HCEC 1CT (cell line): ENCODE results near the gene ARHGAP24.

Experiments used
- DNase-seq: peaks from one replicate; pipeline ENCODE4 v3.0.0-alpha.2; 2017

ARHGAP24 gene

DNA sequence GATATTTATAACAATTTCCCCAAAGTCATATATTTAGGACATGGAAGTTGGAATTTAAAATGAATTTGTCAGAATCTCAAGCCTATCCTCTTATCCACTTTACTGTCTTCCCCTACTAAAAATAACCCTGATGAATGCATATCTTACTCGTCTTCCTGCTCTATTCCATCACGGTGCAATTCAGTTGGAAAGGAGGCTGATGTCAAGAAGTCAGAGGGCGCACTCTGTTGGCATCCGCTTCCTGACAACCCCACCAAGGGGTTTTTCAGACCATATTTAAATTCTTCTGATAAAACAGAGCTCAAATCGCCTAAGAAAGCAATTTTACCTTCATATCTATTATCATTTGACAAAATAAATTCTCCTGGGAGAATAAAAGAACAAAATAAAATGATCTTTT lies 233.5 kb downstream of the ARHGAP24 start:
- DNase-seq = no peak

DNA sequence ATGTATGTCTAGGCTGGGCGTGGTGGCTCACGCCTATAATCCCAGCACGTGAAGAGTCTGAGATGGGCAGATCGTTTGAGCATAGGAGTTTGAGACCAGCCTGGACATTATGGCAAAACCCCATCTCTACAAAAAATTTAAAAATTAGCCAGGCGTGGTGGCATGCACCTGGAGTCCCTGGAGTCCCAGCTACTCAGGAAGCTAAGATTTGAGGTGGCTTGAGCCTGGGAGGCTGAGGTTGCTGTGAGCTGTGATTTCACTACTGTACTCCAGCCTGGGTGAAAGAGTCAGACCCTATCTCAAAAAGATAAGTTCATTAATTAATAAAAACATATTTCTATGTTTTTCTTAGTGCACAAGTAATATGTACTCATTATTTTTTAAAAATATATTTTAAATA lies 238.1 kb downstream of the ARHGAP24 start:
- no peak for DNase-seq

DNA sequence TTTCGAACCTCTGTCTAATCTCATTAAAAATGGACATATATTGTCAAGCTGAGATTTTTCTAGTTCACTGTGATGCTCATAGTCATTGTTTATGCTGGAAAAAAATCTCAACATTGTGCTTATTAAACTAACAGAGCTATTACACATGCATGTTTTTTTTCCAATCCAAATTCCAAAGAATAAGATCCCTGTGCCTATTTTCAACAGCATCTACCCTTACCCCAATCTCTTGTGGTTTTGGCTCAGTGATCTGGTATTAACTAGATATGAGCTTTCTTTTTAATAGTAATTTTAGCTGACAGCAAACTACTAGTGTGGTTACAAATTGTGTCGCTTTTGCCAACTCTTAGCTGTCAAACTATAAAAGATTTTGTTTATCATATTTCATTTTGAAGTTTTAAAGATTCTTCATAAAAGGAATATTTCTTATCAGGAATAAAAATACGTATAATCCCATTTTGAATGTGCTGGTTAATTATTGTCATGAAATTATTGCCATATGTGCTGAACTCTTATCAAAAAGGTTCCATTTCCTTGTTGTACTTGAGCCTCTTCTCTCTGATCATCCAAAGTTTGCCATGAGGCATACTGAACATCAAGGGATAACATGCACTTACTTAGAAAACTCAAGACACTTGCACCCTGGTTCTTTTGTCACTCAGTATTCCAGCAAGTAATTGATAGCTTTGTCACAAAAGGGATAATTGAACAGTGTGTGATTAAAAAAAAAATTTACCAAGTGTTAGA lies 241.2 kb downstream of the ARHGAP24 start:
- DNase-seq = no peak

DNA sequence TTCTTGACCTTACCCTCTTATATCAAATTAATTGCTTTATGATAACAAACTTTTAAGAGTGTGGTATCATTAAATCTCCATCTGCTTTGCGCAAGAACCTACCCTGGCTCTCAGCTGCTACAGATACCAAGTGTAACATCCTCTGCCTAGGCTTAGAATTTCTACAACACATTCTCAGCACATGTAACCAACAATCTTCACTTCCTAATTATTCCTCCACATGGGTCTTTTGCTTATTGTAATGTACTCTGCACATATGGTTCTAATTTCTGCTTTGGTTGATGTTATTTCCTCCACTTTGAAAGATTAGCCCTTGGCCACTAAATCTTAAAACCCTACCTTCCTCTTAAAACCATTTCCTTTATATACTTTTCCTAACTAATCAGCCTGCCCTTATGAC lies 242.4 kb downstream of the ARHGAP24 start:
- DNase-seq = peak; percentile 32

DNA sequence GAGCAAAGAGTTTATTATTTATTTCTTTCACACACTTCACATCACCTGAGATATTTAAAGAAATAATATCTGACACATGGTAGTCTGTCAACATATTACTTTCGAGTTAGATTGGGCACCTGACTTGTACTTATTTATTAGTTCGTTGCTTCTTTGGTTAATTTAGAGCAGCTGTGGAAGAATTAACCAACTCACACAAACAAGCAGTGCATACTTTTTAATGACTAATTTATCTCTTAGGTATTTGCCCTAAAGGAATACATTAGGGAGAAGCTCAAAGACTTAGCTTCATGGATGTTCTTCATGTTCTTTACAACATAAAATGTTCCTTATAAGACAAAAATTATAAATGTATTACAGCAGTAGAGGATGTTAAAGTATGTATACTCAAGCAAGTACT lies 242.9 kb downstream of the ARHGAP24 start:
- DNase-seq = no peak

DNA sequence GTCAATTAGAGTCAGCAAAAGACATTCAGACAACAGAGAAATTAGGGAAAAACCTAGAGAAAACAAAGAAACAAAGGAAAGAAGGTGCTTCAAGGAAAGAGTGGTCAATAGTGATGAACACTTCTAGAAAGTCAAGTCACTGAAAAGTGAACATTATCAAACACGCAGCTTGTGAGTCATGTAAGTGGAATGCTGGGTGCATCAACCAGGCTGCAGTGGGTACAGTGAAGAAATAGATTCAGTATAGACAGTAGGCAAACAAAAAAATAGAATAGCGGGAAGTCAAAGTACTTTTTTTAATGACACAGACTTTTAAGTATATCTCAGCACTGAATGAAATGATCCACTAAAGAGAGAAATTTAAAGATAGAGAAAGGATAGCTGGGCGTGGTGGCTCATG lies 245.8 kb downstream of the ARHGAP24 start:
- DNase-seq = peak; percentile 46

DNA sequence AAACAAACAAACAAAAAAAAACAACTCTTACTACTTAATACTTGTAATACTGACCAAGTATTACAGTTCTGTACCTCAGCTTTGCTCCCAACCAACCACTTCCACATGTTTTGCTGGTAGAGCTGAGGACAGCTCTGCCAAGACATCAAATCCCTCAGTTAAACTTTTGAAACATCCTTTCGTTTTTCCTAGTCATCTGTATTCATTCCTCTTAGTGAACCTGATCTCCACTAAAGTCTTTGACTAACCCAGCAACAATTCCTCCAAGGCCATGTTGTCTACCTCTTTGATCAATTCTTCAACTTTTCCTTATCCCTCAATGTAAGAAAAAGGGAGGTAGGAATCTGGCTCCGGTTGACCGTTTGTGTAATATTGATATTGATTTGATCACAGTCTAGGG lies 247.5 kb downstream of the ARHGAP24 start:
- no peak for DNase-seq

DNA sequence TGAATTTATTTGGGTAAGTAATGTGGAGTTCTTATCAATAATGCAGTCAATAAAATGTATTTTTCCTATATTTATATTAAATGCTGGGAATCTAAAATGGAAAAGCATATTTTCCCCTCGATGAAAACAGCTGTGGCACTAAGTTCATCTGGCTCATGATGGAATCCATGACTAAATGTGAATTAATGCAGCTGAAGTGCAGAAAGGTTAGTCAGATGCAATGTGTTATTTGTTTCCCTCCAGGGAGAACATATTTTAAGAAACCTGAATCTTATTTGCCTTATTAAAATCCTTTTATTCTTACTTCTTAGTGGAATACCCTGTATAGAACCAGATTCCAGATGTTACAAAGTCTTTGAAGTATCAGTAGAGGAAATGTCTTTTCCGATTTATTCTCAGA lies 247.9 kb downstream of the ARHGAP24 start:
- peak; percentile 49 for DNase-seq

DNA sequence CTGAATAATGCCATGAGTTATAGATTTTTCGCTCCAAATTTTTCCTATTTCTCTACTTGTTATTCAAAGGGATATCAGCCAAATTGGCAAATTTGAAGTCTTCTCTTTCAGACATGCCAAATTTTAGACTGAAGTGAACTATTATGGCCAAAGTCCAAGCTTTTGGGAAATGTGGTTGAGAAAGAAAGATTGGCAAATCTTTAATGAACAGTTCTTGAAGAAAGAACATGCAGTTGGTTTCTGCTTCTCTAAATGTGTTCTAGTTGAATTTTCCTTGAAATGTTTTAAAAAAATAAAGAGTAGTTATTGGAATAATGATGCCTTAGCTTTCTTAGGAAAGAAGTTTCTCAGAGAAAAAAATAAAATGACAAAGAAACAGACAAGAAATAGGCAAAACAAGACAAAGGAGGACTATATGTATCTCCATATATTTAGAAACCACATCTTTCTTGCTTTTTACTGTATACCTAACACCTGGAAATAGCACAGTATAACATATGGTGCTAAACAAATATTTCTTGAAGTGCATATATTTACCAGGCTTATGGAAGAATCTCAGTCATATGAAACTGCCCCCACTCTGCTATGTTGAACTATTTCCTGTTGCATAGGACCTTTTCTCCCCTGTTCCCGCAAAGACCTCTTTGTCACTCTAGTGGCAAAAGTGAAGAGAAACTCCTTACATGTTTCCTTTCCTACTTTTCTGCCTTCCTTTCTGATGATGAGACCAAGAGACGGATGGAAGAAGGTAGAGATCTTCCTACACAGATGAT lies 250.0 kb downstream of the ARHGAP24 start:
- DNase-seq = no peak

DNA sequence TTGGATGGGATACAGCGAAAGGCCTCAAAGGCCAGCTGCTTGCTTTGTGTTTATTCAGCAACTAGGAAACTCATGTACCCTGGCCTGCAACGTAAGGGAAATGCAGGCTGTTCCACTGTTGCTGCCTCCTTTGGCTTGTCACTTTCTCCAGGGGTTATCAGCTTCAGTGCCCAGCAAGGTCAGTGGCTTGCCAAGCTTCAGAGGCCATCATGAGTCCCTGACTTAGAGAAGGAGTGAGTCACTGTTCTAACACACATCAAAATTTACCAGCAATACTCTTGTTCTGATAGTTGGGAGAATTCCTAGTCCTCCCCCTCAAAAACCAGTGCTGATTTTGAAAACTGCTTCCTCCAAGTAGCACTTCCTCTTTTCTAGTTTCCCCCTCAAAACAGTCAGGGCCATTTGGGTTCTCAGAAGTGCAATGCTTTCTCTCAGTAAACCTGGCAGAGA lies 250.8 kb downstream of the ARHGAP24 start:
- DNase-seq = peak; percentile 17

DNA sequence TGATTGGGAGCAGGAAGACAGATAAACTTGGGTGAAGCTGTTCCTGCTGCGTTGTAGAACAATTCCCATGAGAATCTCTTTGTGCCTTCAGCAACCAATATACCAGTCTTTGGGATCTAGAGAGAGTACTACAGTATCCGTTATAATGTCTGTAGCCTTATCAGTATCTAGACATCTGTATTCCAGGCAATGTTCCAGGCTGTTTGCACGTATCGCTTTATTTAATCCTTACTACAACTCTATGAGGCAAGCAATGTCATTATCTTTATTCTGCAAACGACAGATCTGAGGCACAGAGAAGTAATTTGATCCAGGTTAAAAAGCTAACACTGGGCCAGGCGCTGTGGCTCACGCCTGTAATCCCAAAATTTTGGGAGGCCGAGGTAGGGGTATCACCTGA lies 251.6 kb downstream of the ARHGAP24 start:
- no peak for DNase-seq

DNA sequence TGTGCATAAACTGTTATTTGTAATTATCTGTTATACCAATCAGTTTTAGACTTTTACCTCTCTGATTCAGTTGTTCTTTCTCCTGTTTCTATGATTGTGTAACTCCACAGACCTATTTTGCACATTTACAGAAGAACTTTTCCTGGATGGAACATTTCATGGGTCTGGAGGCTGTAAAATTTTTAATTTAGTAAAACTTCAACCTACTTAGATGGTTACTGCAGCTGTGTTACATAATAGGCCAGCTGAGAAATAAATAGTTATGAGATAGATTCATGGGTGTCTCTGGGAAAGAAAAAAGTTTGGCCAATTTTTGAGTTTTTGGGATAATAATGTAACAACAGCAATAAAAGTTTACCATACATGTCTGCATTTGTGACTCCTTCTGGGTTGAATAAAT lies 253.5 kb downstream of the ARHGAP24 start:
- no peak for DNase-seq

DNA sequence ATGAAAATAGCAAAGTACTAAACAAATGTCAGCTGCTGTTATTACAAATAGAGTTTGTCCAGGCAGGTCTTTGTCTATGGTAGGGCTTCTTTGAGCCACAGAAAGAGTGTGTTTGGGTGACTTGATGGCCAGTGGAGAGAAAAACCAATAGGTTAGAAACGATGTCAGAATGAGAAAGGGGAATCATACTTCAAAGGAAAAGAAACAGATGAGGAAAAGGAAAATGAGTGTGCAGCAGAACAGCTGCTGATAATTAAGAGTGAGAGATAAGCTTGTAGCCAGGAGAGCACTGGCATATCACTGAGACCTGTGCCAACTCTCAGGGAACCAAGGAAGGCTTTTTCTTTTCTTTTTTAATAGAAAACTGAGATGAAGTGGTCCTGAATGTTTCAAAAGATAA lies 257.2 kb downstream of the ARHGAP24 start:
- no peak for DNase-seq

DNA sequence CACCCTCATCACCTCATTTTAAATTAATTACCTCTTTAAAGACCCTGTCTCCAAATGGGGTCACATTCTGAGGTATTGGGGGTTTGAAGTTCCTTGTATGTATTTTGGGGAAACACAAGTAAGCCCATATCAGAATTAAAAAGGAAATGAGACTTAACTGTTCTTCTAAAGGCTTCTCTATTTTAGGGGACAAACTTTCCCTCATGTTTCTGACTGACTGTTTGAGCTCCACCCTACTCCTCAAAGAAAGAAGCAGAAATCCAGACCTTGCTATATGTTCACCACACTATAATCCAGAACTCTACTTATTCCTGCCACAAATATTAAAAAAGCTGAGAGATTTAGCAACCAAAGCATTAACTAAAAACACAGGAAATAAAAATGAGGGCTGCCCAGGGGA lies 258.8 kb downstream of the ARHGAP24 start:
- DNase-seq = no peak

DNA sequence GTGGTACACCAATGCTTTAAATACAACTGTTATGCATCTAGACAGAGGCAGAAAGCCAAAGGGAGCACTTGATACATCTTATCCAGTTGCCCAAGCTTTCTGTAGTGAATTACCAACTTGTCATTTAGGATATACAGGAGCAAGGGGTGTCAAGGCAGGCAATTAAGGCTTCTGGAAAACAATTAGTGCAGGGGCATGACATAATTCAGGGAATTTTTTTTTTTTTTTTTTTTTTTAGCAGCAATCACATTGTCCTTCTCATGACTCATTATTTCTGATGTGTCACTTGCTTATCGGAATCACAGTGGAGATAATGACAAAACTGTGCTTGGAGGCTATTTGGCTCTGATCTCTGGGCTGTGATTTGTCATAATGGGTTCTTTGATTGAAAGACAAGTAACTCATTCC lies 259.5 kb downstream of the ARHGAP24 start:
- DNase-seq = no peak

DNA sequence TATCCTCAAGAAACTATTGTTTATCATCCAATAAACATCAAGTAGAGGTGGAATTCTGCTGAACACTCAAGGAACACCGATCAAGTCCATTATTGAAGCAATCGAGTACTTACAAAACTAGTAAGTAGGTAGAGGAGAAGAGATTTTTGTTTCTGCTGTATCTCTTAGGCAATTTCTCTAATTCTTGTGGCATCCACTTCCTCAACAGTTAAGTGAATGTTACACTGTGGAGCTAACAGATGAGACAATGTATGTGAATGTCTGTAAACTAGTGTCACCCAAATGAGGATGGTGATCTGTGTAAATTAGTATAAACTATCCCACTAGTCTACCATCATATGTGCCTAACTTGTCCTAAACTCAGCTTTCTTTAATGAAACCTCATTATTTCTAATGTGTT lies 261.6 kb downstream of the ARHGAP24 start:
- DNase-seq = no peak

DNA sequence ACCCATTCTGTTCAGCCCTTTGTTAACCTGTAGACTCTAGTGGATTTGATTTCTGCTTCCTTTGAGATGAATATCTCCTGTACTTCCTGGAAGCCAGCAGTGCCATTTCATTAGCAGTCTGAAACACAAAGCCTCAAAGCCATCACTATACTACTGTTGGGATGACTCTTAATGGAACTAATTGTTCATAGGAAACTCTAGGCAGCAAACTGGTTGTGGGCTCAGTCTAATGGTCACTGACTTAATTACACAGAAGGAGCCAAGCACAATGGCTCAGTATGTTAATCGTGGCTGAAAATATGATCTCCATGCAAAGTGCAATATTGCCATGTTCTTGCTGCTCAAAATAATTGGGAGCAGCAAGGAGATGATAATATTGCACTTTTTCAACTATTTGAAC lies 262.3 kb downstream of the ARHGAP24 start:
- no peak for DNase-seq

DNA sequence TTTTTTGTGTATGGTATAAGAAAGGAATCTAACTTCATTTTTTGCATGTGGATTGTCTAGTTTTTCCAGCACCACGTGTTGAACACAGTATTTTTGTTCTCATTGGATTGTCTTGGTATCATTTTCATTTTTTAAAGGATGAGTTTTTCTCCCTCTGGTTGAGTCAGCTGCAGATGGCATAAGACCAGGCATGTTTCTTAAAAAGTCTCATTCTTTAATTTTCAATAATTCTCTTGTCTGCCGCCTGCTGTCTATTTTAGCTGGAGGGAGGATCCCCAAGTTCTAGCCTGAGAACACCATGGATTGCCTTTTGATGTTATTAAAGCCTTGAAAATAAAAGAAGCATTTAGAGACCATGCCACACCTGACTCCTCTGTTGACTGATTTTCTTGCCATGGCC lies 263.8 kb downstream of the ARHGAP24 start:
- DNase-seq = no peak

DNA sequence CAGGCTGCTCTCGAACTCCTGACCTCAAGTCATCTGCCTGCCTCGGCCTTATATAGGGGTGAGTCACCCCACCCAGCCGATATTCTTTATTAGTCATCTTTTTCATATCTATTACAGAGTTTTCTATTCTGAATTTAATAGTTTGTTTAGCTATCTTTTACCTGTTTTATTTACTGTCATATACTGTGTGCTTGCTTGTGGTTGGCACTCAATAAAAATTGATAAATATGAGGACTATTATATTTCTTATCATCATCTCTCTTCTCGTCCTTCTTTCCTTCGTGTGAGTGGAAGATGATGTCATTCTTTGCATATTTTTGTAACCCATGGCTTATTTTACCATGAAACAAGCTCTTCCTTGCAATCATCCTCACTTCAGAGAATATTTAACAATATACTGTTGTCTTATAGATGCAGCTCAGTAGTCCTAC lies 265.5 kb downstream of the ARHGAP24 start:
- DNase-seq = peak; percentile 40

DNA sequence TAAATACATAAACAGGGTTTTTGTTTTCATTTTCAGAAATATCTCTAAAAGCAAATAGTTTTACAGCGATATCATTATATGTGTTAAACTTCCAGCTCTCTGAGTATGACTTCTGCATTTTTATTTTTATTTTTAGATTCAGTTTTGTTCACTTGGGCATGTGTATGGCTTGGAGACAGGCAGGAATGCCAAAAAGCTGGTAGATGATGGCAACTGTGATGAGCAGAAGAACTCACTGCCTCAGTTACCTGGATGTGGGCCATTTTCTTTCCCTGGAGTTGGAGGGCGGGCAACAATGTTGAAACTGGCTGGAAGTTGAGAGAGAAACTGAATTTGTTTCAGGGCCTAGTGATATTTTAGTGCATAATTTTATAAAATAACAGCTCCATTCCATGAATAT lies 266.4 kb downstream of the ARHGAP24 start:
- no peak for DNase-seq

DNA sequence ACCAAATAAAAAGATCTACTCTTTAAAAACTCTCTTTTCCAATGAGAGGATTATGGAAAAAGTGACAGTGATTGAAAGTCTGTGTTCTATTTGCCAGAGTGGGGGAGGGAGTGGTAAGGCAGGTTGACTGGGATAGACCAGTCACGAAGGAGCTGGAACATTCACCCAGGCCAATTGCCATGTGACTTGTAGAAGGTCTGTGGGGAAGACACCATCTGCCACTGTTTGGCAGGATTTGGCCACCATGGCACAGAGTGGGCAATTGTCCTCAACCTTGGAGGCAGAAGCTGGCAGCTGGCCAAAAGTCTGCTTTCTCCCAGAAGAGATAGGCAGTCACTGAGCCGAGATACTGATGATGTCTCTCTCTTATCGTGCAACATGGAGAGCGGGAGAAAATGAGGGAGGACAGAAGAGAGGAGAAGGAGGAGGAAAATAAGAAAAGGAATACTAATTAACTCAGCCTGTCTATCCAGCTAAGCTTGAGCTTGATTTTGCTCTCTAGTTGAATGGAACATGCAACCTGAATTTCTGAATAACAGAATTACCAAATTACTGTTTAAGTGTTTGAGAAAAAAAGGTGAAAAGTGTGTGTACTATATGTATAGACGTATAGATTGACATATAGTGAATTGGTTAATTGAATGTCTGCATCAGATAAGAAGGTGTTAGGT lies 267.1 kb downstream of the ARHGAP24 start:
- DNase-seq = no peak

DNA sequence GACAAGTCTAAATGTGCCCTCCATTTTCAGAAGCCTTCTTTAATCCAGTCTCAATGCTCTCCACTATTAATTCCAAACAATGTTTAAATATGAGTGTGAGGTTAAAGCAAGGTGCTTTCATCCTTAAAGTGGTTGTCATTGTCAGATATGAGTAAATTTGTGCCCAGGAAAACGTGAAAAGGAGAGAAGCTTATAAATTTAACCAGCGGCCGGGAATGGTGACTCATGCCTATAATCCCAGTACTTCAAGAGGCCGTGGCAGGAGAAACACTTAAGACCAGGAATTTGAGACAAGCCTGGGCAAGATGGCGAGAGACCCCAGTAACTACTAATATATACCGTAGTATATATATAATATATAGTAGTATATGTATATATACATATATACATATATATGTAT lies 270.0 kb downstream of the ARHGAP24 start:
- DNase-seq = peak; percentile 47

DNA sequence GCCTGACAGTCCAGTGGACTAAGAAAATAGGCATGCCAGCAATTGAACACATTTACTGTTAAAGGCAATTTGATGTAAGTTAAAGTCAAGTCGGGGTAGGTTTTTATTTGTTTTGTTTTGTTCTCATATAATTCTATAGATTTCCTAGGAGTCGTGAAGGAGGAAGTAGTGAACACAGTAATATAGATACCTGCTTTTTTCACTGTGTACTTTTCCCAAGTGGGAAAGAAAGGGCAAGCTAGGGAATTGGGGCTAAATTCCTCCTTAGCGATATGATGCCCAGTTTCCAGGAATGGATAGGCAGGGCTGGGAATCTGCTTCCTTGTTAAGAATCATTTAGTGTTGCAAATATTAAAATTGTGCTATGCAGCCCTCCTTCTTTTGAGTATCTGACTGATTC lies 271.0 kb downstream of the ARHGAP24 start:
- DNase-seq = no peak
